Measurements from ENCODE around the gene PIK3C2G.
A peak's percentile ranks its signal among the peaks of the same experiment; 100 is the strongest.

The PIK3C2G gene

DNA sequence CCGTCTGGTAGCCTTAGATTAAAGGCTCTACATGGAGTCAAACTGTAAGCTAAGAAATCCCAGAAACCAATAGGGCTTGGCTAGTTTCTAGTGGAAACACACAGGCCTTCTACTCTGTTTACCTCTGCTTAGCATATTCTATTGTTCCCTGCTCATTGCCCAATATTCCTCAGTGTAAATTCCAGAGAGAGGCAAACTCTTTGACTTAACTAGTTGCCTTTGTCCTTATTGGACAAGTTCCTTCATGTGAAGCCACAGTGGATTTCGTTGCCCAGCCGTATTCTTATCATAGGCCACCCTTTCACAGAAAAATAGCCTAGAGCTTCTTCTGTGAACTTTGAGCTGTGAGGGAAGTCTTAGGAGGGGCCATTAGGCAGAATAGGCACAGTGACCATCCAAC lies 290.4 kb downstream of the PIK3C2G start:
- no peaks in the 10 kb centered on the region for H3K79me2 ChIP-seq (ENCODE audit: insufficient read depth, low read length)
- TF ChIP-seq EZH2phosphoT487 (IDR thresholded peaks at IDR 0.05; ENCODE audit: borderline replicate concordance), result no peak
- TF ChIP-seq, protein P1, sequence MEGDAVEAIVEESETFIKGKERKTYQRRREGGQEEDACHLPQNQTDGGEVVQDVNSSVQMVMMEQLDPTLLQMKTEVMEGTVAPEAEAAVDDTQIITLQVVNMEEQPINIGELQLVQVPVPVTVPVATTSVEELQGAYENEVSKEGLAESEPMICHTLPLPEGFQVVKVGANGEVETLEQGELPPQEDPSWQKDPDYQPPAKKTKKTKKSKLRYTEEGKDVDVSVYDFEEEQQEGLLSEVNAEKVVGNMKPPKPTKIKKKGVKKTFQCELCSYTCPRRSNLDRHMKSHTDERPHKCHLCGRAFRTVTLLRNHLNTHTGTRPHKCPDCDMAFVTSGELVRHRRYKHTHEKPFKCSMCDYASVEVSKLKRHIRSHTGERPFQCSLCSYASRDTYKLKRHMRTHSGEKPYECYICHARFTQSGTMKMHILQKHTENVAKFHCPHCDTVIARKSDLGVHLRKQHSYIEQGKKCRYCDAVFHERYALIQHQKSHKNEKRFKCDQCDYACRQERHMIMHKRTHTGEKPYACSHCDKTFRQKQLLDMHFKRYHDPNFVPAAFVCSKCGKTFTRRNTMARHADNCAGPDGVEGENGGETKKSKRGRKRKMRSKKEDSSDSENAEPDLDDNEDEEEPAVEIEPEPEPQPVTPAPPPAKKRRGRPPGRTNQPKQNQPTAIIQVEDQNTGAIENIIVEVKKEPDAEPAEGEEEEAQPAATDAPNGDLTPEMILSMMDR (conservative IDR thresholded peaks at IDR 0.05; ENCODE audit: low read length), result no peak
- no peak overlapping the region for H2AFZ ChIP-seq (ENCODE audit: low read length)

DNA sequence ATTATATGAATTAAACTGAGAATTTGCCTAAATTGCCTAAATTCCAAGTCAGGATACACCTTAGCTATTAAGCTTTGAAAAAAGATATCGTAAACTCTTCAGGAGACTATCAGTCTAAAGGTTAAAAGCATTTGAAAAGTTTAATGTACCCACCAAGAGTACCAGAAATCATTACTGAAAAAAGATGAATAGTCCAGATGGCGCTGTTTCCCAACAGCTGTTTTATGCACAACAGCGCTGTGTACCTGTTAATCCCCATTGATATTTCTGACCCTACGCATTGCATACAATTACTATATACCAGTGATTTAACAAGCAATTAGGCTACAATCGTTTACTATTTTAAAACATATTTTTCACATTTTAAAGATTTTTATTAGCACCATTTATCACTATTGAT lies 291.5 kb downstream of the PIK3C2G start:
- H3K4me2 ChIP-seq (ENCODE audit: low read depth, low read length, poor library complexity, severe bottlenecking), result no peak overlapping the region
- no peaks in the 10 kb centered on the region for H3K79me2 ChIP-seq (ENCODE audit: insufficient read depth, low read length)
- H3K36me3 ChIP-seq (ENCODE audit: insufficient read depth, low read length), result no peaks in the 10 kb centered on the region
- H3K4me3 ChIP-seq (ENCODE audit: low read length, poor library complexity, severe bottlenecking), result no peak overlapping the region
- H4K20me1 ChIP-seq (ENCODE audit: insufficient read depth, low read length, poor library complexity, severe bottlenecking), result no peaks in the 10 kb centered on the region
- H3K4me1 ChIP-seq (ENCODE audit: insufficient read depth, low read length, poor library complexity, severe bottlenecking), result no peaks in the 10 kb centered on the region
- no peak overlapping the region for H2AFZ ChIP-seq (ENCODE audit: low read length)
- TF ChIP-seq, protein P1 (conservative IDR thresholded peaks at IDR 0.05; ENCODE audit: low read length), result peak; percentile 18; the same call in 1 of the 2 replicates
- no peak for TF ChIP-seq EZH2phosphoT487 (IDR thresholded peaks at IDR 0.05; ENCODE audit: borderline replicate concordance)
- no peaks in the 10 kb centered on the region for H3F3A ChIP-seq (ENCODE audit: low read depth)
- no peak overlapping the region for H3K9ac ChIP-seq (ENCODE audit: low read depth, low read length, poor library complexity, severe bottlenecking)
- no peaks in the 10 kb centered on the region for H3K27me3 ChIP-seq (ENCODE audit: insufficient read depth, low read length, poor library complexity, severe bottlenecking)
- no peaks in the 10 kb centered on the region for H3K9me2 ChIP-seq (replicated peaks; ENCODE audit: low read depth, low read length)
- H3K9me3 ChIP-seq (ENCODE audit: insufficient read depth, low read depth, low read length), result no peaks in the 10 kb centered on the region

More for the DNA sequence above, 290.4 kb downstream of the PIK3C2G start:
- Histone ChIP-seq H3K4me2 (ENCODE audit: low read depth, low read length, poor library complexity, severe bottlenecking) (no peak overlapping the region), H3K4me1 (ENCODE audit: insufficient read depth, low read length, poor library complexity, severe bottlenecking) (no peaks in the 10 kb centered on the region), H3K27me3 (ENCODE audit: insufficient read depth, low read length, poor library complexity, severe bottlenecking) (no peaks in the 10 kb centered on the region), H3K4me3 (ENCODE audit: low read length, poor library complexity, severe bottlenecking) (no peak overlapping the region), H3F3A (ENCODE audit: low read depth) (no peaks in the 10 kb centered on the region), H3K9ac (ENCODE audit: low read depth, low read length, poor library complexity, severe bottlenecking) (no peak overlapping the region), H4K20me1 (ENCODE audit: insufficient read depth, low read length, poor library complexity, severe bottlenecking) (no peaks in the 10 kb centered on the region), H3K9me3 (ENCODE audit: insufficient read depth, low read depth, low read length) (no peaks in the 10 kb centered on the region), H3K9me2 (replicated peaks; ENCODE audit: low read depth, low read length) (no peaks in the 10 kb centered on the region), H3K36me3 (ENCODE audit: insufficient read depth, low read length) (no peaks in the 10 kb centered on the region)

DNA sequence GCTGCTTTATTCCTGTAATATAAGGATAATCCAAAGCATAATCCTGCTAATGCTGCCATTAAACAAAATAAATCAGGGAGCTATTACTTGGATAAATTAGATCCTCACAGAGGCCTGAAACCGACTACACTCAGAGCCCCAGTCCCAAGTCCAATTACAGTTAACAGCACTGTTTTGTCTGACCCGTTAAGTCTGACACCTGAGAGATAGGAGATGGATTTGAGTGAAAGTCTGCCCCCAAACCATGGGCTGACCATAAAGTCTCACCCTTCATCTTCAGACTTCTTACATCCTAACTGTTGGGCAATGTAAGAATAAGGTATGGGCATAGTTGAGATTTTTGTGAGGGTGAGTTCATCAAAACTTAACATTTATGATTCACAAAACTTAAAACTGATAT lies 294.8 kb downstream of the PIK3C2G start:
- H3K9me3 ChIP-seq (ENCODE audit: insufficient read depth, low read depth, low read length), result no peaks in the 10 kb centered on the region
- no peak overlapping the region for H2AFZ ChIP-seq (ENCODE audit: low read length)
- no peak overlapping the region for H3K4me3 ChIP-seq (ENCODE audit: low read length, poor library complexity, severe bottlenecking)
- no peak overlapping the region for H3K9ac ChIP-seq (ENCODE audit: low read depth, low read length, poor library complexity, severe bottlenecking)
- H3K9me2 ChIP-seq (replicated peaks; ENCODE audit: low read depth, low read length), result no peaks in the 10 kb centered on the region
- no peaks in the 10 kb centered on the region for H4K20me1 ChIP-seq (ENCODE audit: insufficient read depth, low read length, poor library complexity, severe bottlenecking)
- H3K4me1 ChIP-seq (ENCODE audit: insufficient read depth, low read length, poor library complexity, severe bottlenecking), result no peaks in the 10 kb centered on the region
- TF ChIP-seq EZH2phosphoT487 (IDR thresholded peaks at IDR 0.05; ENCODE audit: borderline replicate concordance), result no peak
- TF ChIP-seq, protein P1 (conservative IDR thresholded peaks at IDR 0.05; ENCODE audit: low read length), result no peak
- H3K79me2 ChIP-seq (ENCODE audit: insufficient read depth, low read length), result no peaks in the 10 kb centered on the region
- H3F3A ChIP-seq (ENCODE audit: low read depth), result no peaks in the 10 kb centered on the region
- no peaks in the 10 kb centered on the region for H3K27me3 ChIP-seq (ENCODE audit: insufficient read depth, low read length, poor library complexity, severe bottlenecking)
- H3K36me3 ChIP-seq (ENCODE audit: insufficient read depth, low read length), result no peaks in the 10 kb centered on the region
- no peak overlapping the region for H3K4me2 ChIP-seq (ENCODE audit: low read depth, low read length, poor library complexity, severe bottlenecking)

Measured in Loucy (cell line).